NCI-H526 (cell line): ENCODE results near the gene ZFP64.

ENCODE experiments used
- DNase-seq, 2 experiments: peaks; one replicate each; lab custom pipeline; 2025; lab: John Stamatoyannopoulos, UW

The ZFP64 gene

DNA sequence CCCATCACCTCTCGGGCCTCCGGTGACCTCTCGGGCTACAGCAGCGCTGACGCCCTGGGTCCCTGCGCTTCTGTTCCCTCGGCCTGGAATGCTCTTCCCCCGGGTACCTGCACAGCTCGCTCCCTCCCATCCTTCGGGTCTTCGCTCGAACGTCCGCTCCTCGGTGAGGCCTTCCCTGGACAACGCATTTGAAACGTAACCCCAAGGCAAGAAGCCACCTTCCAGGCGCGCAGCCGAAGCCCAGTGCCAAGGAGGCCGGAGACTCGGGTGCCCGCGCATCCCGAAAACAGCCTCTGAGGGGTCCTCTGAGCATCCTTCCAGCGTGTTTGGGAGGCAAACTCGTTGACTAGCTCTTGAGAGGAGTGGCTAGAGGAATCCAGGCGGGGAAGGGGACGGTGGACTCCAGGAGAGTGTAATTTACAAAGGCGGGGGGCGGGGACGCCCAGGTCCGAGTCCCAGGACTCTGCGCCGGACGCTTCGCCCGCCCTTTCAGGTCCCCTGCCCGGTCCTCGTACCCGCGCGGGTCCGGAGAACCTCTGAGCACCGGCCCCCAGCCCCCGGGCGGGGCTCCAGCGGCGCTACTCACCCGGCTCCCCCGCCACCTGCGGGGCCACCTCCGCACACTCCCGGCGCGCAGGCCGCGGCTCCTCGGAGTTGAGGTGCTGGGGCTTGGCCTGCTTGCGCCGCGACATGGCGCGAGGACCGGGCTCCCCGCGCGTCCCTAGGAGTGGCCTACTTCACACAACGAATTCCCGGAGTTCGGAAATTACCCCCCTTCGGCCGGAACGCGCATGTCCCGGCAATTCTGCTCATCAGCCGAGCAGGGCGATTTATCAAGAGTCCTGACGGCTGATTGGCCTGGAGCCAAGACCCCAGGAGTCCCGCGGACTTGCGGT, 86.8 kb downstream of the ZFP64 start:
- DNase-seq, result peak; percentile 43 to 75

- DNase-seq, result peak; percentile 26 to 67
Observed at GRCh38 chr20:52103913-52104545, 87.5 kb downstream of the ZFP64 start.

DNA sequence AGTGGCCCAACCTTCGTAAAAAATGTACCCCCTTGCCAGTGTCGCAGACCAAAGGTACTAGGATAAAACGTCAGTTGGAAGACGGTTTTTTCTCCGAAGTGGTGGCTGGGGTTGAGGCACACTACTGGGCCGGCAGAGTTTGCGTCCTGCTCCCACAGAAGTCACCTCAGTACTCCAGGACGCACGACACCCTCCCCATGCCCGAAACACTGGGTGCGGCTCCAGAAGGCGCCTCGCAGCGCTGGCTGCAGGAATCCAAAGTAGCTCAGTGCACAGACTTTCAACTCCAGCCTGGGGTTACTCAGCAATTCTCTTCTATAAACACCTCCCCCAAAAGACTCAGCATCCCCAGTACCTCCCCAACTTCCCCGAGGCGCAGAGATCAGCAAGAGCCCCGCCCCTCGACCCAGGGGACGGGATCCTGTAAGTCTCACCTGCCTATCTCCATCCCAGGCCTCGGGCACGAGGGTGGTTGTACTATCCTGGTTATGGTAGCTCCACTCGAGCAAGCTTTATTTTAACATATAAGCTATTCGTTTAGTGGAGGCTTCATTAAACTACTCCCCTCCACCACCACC, 88.2 kb downstream of the ZFP64 start:
- peak; percentile 29 to 48 for DNase-seq

- no peak for DNase-seq
Observed at GRCh38 chr20:52102559-52102958, 89.0 kb downstream of the ZFP64 start.

DNA sequence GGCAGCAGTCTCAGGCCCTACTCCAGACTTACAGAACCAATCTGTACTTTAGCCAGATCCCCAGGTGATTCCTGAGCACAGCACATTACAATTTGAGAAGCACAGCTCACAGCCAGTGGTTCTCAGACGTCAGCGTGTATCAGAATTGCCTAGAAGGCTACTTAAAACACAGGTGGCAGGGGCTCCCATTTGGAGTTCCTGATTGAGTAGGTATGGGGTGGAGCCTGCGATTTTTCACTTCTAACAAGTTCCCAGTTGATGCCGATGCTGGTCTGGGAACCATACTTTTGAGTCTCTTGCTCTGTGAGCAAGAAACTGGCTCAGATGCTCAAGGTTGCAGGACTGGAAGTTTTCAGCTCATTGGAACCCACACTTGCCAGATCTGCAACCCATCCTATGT, 89.5 kb downstream of the ZFP64 start:
- no peak for DNase-seq
